ENCODE results near the gene ATP5MC2. TPM values are rescaled to one million over a fixed set of nuclear protein-coding genes. Genes with fewer than 3 reads are reported as not detected.
"Not testable (repeated sequence)": the region's sequence is repeated elsewhere in the genome, so short reads cannot be mapped to it uniquely, and the experiment has no call there.

Gene ATP5MC2
- total RNA-seq, result 241 TPM

DNA sequence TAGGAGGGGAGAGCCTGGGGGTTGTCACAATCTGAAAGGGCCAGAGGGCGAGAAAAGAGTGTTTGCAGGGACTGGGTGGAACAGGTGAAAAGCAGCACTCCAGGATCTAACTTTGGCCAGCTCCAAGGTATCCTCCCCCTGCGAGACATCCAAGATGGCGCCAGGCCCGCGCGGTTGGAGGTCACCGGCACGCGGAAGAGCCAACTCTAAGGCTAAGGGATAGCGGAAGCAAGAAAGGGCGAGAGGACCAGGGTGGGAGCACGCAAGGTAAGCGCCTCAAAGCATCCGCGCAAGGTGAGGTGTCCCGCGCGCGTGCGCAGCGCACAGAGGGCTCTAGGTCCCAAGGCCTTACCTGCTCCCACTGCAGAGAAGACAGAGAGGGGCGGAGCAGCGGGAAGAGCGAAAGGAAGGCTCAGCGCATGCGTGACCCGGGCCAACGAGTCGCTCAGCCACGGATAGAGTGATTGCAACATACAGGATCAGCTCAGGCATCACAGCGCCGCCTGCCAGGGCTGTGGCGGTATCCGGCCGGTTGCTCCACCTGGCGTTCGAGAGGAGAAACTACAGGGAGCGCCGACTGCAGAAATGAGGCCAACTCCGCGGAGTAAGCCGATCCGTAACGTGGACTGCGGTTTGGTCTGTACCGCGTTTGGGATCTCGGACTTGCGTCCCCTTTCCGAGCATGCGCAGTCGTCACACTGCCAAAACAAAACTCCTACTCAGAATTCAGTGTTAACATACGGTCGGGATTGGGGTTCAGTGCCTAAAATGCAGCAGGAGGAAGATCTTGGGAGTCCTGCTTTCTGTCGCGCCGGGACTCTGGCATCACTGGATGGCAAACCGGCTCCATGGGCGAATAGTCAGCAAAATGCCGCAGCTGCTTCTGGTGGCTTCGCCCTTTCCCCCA is at the start of gene ATP5MC2:
Gene ATP5MC2 (minus strand): TSS at position 383 of the 907 bp plus-strand sequence. CDS start 3,469 bp downstream, outside the sequence.
- peak; percentile 100 for DNase-seq

DNA sequence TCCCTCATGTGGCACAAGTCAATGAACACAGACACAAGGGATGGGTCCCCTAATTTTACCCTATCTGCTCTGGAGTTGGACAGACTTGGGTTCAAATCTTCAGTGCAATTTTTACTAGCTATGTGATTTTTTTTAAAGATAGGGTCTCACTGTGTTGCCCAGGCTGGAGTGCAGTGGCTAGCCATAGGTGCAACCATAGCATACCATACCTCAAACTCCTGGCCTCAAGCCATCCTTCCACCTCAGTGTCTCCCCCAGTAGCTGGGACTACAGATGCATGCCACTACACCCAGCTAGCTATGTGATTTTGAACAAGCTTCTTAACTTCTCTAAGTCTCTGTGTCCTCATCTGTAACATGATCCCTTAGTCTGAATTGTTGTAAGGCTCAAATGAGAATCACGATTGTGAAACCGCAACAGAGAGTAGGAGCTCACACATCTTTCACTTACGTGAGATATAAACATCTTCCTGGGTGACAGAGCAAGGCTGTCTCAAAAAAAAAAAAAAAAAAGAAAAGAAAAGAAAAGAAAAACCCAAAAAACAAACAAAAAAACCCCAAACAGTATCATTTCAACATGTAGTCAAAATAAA is 46.7 kb upstream of the ATP5MC2 start:
- DNase-seq, result no peak

DNA sequence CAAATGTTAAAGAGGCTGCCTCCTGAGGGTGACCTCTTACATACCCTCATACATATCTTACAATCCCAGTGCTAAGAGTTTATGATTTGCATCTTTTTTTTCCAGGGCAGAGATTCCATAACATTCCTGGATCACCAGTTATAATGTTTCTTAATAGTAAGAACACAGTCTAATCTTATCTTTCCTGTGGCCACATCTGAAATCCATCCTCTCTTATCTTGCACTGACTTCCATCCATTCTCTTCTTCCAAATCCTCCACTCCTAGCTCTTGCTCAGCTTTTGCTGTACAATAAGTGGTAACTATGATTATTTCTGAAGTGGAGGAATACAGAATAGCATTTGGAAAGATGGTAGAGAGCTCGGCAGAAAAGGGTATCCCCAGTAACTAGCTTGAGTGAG is 45.1 kb upstream of the ATP5MC2 start:
- no peak for DNase-seq

DNA sequence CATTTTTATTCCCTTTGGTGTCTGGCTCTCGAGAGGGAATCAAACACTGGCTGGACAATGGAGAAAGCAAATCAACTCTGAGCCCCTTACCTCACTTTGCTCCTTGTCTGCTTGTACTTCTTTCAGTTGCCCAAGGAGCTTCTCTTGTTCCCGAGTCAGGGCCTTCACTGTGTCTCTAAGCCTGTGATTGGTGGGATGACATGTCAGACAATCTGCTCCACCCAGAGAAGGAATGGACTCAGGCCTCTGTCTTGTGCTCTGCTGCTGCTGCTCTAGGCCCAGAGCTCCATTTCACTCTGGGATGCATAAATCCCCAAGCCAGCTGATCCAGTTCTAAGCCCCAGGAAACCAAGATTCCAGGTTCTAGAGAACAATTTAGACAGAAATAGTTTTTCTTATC is 43.8 kb upstream of the ATP5MC2 start:
- DNase-seq, result no peak

DNA sequence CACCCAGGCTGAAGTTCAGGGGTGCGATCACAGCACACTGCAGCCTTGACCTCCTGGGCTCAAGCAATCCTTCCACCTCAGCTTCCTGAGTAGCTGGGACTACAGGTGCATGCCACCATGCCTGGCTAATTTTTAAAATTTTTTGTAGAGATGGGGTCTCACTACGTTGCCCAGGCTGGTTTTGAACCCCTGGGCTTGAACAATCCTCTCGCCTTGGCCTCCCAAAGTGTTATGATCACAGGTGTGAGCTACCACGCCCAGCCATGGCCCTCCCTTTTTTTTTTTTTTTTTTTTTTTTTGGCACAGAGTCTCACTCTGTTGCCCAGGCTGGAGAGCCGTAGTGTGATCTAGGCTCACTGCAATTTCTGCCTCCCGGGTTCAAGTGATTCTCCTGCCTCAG is 42.7 kb upstream of the ATP5MC2 start:
- not testable (repeated sequence) for DNase-seq

DNA sequence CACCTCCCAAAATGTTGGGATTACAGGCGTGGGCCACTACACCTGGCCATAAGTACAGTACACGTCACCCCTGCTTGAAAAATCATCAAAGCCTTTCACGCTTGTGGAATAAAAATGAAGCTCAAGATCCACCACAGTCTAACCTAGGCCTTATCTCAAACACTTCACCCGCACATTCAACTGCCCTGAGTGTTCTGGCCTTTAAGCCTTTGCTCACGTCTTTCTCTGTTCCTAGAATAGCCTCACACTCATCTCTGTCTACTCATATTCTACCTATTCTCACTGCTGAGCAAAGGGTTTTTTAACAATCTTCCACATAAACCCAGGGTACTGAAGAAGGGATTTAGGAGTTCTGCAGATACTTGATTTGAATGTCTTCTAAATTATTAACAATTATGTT is 41.4 kb upstream of the ATP5MC2 start:
- no peak for DNase-seq

DNA sequence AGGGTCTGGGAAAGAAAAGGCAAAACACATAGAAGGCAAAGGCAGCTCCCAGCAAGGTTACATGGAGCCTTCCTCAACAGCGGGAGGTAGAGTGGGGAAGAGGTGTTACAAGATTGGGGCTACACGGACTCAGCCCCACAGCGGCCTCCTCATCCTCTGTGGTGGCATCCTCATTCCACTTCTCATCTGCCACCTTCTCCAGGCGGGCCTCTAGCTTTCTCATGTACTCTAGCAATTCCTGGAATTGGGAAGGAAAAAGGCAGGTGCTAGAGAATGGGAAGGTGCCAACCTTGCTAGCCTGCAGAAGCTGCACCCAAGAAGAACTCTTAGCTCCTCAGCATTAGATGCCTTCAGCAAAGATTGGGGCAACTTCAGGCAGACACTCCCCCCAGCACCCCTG is 38.1 kb upstream of the ATP5MC2 start:
- no peak for DNase-seq

DNA sequence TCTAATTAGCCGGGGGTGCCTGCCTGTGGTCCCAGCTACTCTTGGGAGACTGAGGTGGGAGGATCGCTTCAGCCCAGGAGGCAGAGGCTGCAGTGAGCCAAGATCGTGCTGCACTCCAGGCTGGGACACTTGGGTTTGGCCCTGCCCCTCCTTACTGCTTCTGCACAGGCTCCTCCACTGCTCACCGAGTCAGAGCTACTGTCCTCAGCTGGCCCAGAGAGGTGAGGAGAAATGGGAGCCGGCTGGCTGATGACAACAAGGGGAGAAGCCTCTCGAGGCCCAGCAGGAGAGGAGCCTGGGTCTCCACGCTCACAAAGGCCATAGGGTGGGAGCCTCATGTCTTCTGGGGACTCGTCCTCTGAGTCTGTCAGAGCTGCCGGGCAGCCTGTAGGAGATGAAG is 37.6 kb upstream of the ATP5MC2 start:
- DNase-seq, result no peak

DNA sequence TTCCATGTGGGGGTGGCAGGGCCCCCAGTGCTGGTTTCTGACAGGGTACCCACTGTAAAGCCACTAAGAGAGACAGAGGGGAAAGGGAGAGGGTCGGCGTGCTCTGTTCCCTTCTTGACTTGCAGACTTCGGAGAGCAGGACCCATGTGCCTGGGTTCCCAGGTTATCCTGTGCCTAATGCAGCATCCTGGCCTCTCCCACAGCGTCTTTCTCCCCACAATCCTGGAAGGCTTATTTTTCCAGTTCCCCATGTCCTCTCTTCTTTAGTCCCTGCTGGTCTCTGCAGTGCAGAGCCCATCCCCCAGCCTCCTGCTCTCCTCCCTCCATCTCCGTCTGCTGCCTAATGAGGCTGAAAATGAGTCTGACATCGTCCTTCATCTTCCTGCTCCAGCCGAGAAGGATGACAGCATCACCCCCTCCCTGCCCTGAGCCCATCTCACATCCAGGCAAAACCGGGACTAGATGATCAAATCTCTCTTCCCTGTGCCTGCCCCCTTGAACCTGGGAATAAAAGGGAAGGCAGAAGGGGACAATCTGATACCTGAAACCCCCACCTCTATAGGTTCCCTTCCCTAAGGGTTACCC is 36.3 kb upstream of the ATP5MC2 start:
- no peak for DNase-seq

DNA sequence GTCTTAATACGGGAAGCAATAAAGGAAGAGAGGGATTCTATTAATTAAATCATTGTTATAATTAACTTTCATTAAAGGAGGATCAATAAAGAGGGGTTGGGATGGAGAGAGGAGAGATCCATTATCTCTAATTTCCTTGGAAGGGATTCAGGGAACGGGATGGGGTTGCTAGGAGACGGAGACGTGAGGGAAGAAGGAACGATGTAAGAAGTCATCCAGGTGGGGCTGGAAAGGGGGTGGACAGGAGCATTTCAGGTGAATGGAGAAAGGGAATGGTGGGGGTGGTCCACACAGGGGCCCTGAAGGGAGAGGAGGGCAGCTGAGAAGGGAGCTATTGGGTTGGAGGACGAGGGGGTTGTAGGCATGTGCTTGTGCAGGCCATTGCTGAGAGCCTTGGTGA is 34.2 kb upstream of the ATP5MC2 start:
- DNase-seq, result no peak

DNA sequence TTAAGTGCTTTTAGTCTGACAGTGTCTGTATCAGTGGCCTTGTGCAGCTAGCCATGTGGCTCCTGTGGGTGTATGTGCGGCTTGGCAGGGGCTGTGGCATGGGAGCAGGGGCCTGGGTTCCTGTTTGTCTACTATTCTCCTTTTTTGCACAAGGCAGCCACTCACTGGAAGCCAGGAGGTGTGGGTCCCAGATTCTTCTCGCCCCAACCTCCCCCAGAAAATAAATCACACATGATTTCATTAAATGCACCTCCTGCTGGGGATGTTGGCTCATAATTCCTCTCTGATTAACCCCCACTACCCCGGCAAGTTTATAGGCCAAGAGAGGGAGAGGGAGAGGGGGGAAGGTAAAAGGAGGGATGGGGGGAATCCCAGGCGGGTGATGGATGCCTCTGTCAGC is 33.8 kb upstream of the ATP5MC2 start:
- no peak for DNase-seq

DNA sequence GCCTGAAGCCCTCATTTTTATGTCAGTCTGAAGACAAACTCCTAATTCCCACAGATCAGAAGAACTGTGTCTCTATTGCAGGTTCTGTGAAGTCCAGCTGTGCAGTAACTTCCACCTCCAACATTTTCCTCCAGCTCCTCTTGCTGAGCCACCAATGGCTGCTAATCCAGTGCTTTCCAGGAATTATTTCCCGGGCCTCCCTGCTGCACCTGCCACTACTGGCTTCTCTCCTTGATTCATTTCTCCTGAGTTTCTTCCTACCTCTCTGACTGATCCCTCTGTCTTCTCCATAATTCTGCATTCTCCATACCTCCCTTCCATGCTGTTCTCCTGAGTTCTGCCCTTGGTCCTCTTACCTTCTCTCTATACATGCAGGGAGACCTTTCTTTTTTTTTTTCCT is 30.2 kb upstream of the ATP5MC2 start:
- DNase-seq, result no peak

DNA sequence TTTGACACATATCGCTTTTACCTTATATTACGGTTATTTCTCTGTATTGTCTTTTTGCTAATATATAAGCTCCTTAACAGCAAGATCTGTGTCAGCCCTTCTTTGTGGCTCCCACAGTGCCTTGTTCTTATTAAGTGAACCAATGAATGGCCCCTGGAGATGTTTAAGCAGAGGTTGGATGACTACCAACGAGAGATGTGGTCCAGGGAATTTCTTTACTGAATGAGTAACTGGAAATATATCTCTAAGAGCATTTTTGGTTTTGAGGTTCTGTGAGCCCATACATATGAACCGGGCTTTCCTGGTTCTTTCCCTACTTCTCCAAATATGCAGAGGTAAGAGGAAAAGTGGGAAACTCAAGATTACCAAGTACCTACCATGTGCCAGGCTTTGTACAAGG is 27.9 kb upstream of the ATP5MC2 start:
- no peak for DNase-seq

DNA sequence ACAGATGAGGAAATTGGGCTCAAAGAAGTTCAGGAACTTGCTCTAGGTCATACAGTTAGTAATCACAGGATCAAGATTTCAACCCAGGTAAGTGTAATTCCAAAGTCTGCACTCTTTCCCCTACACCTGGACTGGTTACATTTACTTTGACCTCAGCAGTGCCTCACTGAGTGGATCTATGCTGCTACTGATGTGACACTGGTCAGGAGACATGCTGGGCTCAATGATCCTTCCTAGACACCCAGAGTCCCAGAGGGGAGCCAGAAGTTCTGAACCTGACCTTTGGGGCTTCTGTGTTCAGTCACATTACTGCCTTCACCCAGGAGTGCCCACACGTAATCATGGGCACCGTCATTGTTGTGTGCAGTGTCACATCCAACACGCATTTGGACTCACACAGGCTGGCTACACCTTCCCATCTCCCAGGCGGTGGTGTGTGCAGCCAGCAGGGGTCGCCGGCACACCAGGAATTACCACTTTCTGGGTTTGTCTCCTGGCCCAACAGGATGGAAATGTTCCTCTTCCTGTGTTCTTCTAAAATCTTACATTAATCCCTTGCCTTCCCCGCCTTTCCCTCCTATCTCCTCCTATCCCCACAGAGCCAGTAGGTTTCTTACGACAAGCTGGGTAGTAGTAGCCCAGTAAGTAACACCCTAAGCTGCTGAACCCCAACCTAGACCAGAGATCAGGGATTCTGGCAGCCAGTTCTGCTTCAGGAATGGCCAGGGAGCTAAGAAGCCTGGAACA is 25.8 kb upstream of the ATP5MC2 start:
- peak; percentile 84 for DNase-seq

DNA sequence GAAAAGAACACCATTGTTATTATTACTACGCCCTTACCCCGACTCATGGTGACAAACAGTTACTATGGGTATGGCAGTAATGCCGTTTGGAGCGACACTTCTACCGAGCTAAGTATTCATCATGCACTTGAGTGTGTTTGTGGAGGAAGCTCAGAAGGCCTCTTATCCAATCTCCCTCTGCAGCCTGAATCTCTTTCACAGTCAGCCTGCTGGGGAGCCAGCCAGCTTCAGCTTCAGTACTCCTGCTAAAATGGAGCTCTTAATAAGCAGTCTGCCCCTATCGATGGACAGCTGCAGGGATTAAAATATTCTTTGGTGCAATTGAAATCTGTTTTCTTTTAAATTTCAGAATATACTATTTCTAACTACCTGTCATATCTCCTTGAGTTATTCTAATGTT is 24.7 kb upstream of the ATP5MC2 start:
- DNase-seq, result no peak

DNA sequence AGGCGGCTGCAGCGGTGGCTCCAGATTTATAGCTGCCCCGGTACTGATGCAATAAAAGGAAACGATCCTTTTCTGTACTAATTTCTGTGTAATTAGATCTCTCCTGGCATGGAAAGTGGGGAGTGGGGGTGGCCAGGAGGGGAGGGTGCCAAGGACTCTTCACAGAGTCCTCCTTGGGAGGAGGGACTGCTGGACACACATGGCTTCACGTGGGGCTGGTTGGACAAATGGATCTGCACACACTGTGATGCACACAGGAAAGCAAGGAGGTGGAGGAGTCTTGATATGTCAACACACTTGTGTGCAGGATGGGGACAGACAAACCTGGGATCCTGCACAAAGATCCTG is 23.8 kb upstream of the ATP5MC2 start:
- no peak for DNase-seq

DNA sequence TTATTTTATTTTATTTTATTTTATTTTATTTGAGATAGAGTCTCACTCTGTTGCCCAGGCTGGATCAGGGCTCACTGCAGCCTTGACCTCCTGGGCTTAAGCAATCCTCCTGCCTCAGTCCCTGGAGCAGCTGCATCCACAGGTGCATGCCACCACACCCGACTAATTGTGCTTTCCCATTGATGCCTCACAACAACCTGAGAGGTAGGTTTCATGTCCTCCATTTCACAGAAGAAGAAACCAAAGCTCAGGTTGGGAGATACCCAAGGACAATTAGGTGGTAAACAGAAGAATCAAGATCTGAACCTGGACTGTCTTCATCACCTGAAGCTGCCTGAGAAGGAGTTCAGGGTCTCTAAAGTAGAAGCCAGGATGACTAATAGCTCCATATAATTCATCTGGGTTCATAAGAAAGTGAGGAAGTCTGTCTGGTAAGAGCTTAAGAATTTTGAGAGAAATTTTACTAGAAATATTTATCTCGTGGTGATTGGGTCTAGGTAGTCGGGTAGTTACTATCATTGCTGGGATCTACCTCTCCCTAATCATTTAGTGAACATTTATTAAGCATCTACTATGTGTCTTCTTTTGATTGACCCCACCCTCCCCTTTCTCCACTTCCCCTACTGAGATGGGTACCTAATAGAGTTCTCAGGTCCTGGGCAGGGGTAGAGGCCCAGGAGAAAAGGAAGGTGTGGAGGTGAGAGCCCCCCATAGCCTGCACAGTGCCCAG is 23.2 kb upstream of the ATP5MC2 start:
- DNase-seq, result no peak

DNA sequence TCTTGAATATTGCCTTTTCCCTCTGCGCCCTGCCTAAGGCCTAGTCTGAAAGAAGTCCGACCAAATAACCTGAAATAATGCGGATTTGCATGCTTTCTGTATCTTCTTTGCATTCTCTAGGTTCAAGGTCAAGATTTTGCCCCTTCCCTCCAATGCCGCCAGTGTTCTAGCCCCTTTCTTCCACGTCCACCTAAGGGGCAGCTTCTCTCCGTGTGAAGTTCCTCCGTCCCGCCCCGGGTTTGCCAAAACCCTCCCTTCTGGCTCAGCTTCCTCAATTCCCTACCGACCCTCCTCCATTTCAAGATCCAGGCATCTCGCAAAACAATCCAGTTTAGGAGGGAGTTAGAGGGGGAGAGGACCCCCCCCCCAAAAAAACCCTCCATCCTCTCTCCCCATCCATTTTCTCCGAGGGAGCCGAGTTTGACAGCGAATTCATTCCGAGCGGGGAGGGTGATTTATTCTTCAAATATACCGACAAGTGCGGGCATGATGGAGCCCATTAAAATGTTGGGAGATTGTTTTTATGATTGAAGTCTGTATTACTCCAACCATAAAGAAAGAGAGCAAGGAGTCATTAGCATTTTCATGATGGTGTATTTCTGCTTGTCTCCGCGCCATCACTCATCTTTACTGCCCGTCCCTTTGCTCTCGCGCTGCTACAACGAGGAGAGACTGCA is 20.9 kb upstream of the ATP5MC2 start:
- DNase-seq, result no peak

DNA sequence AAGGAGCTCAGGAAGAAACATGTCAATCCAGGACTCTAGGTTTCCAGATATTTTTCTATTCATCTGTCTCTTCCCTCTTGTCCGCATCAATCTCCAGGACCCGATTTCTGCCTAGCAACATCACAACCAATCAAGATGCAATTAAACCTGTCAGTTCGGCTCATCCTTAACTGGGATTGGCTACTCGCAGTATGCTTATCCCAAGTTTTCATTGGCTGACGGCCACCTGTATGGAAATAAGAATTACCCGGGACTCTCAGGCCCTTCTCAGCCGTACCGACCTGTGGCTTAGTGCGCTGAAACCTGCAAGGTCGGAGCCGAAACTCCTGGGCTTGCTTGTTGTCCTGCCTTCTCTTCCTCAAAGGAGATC is 20.4 kb upstream of the ATP5MC2 start:
- peak; percentile 92 for DNase-seq

DNA sequence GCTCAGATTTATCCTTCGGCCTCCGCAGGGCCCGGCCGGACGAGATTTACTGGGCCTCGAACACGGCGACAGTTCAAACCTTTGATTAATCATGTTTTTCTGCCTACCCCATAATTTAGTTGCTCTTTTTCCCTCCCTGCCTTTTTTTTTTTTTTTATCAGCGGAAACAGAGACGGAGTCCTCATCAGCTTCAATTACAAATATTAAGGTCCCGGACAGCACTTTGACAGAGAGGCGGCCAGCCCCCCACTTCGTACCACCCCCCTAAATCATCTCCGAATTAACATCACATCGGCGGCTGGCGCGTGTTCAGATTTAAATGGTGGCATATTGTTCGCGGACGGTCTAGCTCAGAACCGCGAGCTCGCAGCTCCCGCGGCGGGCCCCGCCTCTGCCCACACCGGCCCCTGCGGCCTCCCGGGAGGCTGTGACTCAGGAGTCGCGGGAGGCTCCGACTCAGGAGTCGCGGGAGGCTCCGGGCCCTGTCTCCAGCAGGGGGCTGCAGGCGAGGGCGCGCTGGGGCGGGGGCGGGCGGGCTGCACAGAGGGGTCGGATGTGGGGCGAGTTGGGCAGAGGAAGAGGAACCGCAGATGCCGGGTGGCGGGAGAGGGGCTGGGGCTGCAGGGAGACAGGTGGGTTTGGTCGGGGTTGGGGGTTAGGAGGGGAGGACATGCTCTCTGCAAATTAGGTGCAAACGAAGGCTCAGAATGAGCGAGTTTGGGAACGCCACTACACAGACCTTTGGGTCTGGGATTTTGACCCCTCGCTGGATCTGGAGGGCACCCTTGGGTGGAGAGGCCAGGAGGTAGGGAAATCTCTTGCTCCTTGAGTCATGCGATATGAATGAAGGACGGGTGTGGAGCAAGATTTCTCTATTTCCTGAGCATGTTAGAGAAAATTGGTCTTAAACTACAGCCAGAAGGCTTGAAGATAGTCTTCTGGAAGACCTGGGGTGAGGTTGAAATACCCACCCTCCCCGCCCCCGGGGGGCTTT is 19.6 kb upstream of the ATP5MC2 start:
- DNase-seq, result peak; percentile 40

Data from tongue (tissue), 2 donors.